UCSD-AML1 (cell line): Measurements from ENCODE around the gene C11orf52.

Experiments used
- DNase-seq: peaks from one replicate; lab custom pipeline; 2025; ENCODE audit not compliant: unreplicated experiment; lab: John Stamatoyannopoulos, UW

The C11orf52 gene

DNA sequence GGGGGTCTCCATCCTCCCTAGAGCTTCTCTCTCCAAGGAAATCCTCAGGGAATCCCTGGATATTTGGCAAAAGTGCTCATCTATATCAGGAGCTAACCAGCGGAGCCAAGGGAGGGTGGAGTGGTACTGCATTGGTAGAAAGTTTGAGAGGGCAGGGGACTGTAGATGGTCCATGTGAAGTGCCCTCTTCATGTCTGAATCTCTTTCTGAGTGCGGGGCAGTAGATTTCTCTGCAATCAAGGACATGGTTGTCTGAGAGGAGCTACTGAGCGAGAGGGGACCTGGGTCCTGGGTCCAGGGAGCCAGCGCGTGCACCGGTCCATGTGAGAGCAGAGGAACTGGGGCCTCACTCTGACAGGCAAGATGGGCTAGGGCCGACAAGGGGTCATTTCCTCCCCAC is 19.1 kb downstream of the C11orf52 start:
- no peak for DNase-seq

DNA sequence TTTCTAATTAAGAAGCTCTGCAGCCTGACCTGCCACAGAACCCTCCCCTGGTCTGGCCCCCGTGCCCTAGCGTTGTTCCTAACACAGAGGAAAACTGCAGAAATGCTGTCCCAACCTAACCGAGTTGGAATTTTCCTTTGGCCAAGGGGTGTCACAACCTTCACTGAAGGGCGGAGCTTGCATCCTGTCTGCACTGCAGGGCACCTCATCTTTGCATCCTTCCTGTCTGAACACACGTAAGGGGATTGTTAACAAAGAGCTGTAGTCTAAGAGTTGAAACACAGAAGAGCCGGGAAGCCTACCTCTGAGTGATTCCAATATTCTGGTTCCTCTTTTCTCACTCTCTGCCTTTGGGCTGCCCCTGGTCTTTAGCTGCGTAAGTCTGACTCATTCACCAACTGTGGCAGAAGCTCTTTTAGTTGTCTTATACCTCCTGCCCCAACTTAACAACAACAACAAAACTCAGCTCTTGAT is 20.0 kb downstream of the C11orf52 start:
- DNase-seq, result peak; percentile 22

DNA sequence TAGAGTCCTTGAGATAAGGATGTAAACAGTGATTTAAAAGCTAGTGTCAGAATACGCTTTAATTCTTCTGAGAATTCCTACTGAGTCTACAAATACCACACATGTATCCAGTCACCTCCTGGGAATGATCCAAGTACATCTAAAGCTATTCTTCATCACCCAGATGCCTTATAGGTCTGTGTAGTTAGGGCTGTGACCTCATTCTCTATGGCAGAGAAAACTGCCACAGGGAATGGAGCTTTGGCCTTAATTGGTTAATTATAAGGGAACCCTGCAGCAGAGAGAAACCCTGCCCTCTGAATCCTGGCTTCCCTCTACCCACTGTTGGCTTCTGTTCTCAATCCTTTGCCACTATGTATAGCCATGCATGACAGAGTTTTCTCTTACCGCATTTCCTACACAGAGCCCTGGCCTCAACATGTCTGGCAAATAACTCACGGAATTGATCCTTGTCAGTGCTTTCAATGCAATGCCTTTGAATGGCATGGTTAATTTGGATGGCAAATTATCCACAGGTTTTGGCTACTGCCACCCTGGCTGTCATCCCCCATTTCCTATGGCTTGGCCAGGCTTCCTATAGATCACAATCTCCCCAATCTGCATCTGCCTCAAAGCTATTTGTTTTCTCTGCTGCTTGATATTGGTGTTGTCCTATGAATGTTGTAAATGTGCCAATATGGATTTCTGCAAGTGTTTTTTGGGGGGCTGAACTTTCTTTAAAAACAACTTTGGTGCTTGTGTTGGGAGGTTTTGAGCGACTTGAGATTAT is 21.3 kb downstream of the C11orf52 start:
- DNase-seq, result no peak

DNA sequence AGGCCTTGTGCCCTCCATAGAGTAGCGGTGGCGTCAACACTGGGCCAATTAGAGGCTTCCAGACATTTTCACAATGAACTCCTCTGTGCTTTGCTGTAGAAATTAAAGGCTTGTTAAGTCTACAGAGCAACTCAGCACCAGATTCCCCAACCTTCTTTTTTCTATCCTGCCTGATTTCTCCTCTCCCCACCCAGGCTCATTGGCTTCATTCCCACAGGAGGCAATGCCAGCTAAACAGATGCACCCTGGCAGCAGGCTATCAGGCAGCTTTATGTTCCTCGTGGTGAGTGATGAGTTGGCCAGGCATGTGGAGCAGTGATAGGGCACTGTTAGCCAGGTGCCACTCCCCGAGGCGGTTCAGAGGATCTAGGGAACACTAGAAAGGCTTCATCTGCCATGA is 23.2 kb downstream of the C11orf52 start:
- DNase-seq, result no peak

DNA sequence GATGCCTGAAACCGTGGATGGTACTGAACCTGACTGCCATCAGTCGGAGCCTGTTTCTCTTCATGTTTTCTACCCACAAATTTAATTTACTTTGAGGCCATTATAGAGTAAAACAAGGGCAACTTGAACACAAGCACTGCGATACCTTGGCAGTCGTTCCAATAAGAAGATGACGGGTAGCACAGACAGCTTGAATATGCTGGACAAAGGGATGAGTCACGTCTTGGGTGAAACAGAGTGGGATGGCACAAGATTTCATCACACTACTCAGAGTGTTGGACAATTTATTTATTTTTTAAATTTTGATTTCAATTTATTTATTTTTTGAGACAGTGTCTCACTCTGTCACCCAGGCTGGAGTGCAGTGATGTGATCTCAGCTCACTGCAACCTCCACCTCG is 24.1 kb downstream of the C11orf52 start:
- no peak for DNase-seq

DNA sequence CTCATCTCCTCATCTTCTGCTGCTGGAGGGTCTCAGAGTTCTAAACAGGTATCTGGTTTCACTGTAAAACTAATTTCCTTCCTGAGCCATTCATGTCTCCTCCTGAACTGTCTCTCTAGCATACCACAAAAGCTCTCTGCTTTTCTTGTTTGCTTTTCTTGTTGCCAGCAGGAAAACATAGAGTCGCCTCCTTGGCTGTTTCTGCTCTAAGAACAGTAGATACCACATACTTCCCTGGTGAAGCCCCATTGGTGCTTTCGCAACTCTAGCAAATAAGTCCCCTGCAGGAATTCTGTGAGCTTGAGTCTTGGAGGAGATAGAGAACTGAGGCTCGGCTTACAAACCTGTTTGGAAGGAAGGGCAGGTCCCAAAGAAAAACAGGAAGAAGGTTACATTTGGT is 25.4 kb downstream of the C11orf52 start:
- DNase-seq, result no peak

DNA sequence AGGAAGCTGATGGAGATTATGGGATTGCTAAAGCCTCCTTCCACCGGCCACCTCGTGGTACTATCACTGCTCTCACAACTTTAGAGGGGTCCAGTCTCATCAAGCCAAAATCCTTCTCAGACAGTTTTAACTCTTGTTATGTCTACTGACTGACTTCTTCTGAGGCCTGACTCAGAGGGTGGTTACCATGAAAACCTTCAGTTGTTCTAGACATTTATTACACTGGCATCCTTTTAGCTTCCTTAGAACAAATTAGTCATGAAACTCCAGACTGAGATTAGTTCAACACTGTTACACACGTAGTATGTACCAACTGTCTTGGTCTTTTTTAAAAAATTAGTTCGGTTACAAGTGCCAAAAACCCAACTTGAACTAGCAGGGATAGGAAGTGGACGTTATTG is 25.9 kb downstream of the C11orf52 start:
- no peak for DNase-seq

DNA sequence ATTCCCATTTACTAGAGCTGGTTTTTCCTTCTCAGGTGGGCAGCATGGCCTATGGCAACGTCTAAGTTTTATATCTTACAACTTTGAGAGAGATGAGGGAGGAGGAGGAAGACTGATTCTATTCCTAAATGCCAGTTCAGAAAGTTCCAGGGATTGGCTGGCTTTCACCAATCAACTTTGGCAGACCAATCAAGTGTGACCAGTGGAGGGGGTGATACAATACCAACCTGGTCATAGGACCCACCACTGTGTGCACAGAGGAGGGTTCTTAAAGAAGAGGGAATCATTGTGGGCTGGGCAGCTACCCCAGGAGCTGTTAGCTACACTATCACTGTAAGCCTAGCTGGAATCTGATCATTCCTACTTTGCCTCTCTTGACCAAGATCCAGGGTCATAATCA is 26.5 kb downstream of the C11orf52 start:
- no peak for DNase-seq

DNA sequence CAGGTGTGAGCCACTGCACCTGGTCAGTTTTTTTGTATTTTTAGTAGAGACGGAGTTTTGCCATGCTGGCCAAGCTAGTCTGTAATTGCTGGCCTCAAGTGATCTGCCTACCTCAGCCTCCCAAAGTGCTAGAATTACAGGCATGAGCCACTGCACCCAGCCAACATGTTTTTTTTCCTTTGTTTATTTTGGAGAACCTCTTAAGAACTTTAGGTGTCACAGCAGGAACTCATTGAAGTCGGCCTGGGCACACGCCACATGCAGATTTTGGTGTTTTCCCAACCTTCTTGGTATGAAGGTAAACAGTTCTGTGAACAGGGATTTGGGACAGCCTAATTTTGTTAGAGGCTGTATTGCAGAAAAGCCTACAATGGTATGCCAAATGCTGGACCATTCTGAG is 27.8 kb downstream of the C11orf52 start:
- DNase-seq, result no peak

DNA sequence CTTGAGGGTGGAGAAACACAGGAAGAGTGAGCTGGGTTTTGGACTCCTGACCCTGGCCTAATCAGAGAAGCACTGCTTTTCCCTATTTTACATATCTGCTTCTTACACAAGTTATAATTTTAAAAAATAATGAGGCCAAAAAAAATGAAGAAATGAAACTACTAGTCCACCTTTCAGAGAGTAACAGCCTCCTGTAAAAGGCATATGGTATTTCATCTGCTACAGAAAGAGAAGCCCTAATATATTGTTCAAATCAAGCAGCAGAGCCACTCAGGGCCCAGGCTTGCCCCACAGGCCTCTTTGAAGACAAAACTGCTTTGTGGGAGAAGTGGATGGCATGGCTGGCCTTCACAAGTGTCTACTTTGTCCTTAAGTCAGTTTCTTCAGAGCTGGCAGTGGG is 28.4 kb downstream of the C11orf52 start:
- DNase-seq, result no peak

DNA sequence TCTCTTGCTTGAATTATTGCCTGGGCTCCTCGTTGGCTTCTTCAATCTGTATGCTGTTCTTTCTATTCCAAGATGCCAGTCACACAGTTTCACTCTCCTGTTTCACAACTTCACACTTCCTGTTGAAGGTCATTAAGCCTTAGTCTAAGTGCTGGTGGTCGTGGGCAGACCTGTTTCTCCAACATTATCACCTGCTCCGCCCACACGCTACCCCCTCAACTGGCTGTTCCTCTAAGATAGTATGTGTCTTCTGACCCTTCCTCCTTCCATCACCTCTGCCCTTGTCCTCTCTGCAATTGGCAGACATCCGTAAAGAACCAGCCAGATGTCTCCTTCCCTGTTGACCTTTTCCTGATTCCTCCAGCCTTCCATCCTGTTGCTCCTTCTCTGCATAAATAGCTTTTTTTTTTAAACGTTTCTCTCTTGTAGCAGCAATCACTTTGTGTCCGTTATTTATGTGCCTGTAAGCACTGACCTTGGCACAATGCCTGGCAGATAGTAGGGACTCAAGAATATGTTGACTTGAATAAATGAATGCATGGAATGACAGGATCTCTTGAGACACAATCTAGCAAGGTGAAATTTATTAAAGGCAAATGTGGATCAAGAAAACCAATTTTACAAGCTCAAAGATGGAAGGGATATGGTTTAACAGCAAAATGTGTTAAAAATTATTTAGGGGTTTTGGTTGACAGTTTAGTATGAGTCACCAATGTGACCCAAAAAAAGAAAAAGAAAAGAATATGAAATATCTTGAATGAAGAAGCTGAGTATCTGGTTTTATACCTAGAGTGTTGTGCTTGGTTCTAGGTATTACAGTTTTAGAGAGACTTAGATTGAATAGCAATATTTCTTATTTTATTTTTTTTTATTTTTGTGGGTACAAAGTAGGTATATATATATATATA is 31.1 kb downstream of the C11orf52 start:
- DNase-seq, result no peak

DNA sequence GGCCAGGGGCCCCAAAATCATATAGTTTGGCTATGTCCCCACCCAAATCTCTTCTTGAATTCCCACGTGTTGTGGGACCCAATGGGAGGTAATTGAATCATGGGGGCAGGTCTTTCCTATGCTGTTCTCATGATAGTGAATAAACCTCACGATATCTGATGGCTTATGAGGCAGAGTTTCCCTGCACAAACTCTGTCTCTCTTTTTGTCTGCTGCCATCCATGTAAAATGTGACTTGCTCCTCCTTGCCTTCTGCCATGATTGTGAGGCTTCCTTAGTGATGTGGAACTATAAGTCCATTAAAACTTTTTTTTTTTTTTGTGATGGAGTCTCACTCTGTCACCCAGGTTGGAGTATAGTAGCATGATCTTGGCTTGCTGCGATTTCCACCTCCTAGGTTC is 32.9 kb downstream of the C11orf52 start:
- no peak for DNase-seq

DNA sequence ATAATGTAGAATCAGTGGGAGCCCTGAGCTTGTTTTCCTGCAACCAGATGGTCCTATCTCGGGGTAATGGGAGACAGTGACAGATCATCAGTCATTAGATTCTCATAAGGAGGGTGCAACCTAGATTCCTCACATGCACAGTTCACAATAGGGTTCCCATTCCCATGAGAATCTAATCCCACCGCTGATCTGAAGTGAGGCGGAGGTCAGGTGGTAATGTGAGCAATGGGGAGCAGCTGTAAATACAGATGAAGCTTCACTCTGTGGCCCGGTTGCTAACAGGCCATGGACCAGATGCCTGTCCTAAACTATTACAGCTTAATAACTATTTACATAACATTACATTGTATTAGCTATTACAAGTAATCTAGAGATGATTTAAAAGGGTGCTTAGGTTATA is 35.4 kb downstream of the C11orf52 start:
- DNase-seq, result no peak

DNA sequence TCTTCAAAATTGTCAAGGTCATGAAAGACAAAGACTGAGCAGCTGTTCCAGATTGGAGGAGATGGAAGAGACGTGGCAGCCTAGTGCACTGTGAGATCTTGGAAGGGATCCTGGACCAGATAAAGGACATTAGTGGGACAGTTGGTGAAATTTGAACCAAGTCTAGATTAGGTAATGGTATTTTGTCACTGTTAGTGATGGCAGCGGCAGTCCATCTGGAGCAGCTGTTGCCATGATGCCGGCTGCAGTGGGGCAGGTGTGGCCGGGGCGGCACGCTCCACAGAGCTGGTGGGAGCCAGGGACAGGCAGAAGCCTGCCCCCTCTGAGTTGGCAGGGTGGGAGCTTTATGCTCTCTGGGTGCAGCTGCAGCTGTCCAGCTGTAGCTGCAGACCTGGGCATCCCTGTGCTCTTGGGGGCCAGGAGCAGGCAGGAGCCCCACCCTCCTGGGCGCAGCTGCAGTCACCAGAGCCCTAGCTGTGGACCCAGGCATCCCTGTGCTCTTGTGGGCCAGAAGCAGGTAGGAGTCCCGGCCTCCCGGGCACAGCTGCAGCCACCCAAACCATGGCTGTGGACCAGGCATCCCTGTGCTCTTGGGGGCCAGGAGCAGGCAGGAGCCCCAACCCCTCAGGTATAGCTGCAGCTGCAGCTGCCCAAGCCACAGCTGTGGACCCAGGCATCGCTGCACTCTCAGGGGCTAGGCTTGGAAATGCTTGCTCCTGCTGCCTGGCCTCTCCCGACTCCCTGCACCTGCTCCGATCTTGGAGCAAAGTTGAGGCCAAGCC is 39.1 kb downstream of the C11orf52 start:
- no peak for DNase-seq

DNA sequence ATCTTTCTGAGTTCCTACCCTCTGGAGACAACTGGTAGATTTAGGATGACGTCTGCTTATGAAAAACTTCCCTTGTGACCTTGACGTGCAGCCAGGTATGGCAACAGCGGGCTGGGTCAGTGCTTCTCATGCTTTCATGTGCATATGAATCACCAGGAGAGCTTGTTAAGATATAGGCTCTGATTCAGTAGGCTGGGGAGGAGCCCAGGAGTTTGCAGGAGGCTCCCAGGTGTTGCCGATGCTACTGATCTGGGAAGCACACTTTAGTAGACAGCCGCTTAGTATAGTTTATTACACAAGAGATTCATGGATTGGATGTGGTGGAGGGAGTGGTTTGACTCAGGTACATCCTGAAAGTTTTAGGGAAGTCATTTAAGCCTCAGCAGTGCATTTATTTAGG is 42.2 kb downstream of the C11orf52 start:
- no peak for DNase-seq

DNA sequence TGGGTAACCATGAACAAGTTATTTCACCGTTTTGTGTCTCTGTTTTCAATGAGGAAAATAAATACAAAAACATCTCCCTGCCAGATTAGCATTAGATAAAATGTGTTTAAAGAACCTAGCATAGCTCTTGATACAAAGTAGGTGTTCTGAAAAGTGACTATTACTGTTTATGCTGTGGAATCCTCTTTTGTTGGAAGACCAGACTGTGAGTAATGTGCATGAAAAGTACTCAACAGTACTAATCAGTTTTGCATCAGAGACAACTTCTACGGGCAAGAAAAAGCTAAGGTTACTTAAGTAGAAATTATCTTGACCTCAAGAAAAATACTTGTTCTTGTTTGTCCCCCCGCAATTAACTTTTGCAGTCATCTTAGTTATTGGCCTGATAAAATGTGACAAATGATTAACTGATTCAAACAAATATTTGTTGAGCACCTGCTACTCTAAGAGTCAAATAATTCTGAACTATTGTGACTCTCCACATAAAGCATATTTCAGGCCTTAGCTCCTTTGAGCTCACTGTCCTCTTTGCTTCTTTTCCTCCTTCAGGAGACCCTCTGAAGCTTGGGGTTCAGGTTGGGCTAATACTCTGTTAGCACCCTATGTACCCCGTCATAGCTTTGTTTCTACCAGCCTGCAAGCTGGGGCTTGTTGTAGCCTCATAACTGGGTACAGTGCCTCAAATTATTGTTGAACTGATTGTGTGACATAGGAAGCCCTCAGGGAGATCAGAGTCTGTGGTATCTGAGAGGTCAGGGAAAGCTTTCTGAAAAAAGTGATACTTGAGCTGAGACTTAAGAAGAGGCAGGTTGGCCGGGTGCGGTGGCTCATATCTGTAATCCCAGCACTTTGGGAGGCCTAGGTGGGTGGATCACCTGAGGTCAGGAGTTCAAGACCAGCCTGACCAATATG is 42.9 kb downstream of the C11orf52 start:
- no peak for DNase-seq

DNA sequence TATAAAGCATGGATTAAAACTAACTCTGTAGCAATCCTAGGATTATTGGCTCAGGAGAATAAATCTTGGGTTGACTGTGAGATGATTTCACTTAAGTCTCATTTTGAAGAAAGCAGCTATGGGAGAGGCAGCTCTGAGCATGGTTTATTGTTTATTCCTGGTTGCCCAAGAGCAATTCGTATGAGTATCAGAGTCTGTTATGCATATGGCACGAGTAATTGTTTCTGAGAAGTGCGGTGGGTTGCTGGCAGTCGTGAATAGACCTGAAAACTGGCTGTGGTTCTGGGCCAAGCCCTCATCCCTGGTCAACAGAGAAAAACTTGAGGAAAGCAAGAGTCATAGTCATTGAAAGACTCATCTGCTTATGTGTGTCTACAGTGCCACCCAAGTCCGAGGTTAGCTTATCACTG is 45.2 kb downstream of the C11orf52 start:
- DNase-seq, result no peak

DNA sequence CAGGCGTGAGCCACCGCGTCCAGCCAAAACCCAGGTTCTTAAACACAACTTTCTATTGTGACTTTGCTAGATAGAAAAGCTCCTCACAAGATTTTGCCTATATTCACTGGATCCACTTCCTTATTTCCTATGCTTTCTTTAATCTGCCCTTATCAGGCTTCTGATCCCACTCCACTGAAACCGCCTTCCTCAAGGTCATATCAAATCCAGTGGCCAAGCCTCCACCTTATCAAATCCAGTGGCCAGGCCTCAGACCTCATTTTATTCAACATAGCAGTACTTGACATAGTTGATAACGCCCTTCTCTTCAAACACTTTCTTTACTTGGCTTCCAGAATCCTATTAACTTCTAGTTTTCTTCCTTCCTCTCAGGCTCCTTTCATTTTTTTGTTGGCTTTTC is 48.0 kb downstream of the C11orf52 start:
- no peak for DNase-seq

DNA sequence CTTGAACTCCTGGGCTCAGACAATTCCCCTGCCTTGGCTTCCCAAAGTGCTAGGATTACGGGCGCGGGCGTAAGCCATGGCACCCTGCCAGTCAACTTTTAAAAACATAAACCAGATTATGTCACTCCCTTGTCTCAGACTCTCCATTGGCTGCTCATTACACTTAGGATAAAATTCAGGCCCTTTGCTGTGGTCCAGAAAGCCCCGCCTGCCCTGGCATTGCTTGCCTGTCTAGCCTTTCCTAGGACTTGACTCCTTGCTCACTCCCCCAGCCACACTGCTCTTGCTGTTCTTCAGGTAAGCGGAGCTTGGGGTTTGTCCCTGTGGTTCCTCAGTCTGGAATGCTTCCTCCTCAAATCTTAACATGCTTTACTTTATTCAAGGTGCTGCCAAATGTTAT is 48.9 kb downstream of the C11orf52 start:
- no peak for DNase-seq

DNA sequence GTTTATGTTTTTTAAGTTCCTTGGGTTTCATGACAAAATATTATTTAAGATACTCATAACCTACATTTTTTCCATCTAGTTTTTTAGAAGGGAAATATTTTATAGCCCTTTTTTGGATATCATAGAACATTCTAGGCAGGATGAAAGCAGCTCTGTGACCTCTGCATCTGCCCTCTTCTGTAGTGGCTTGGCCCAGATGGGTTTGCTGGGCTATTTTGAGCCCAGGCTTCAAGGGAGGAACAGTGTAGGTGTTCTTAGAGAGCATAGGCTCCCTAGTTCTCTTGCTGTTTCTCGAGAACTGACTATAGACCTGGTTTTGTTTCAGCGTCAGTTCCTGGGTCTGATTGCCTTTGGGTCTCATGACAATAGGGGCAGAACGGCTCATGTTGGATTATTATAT is 50.6 kb downstream of the C11orf52 start:
- DNase-seq, result no peak
